ENCODE data around the gene SMYD5.

The SMYD5 gene

GRCh38 chr2:73268830-73269685 is 55.0 kb downstream of the SMYD5 start:
- TF ChIP-seq GATA2 (IDR thresholded peaks at IDR 0.05; ENCODE audit: low read depth, low read length) (no peak), GATA3 (IDR thresholded peaks at IDR 0.05; ENCODE audit: low read depth, low read length) (no peak)

GRCh38 chr2:73269686-73270465 is 55.8 kb downstream of the SMYD5 start:
- TF ChIP-seq GATA3 (IDR thresholded peaks at IDR 0.05; ENCODE audit: low read depth, low read length), result no peak
- TF ChIP-seq GATA2 (IDR thresholded peaks at IDR 0.05; ENCODE audit: low read depth, low read length), result no peak

- TF ChIP-seq GATA2 (IDR thresholded peaks at IDR 0.05; ENCODE audit: low read depth, low read length), result no peak
- no peak for TF ChIP-seq GATA3 (IDR thresholded peaks at IDR 0.05; ENCODE audit: low read depth, low read length)
Measured at GRCh38 chr2:73272270-73272669, 58.2 kb downstream of the SMYD5 start.
